H1 (cell line): Measurements from ENCODE around the gene NOL4L. TPM values are rescaled to one million over a fixed set of nuclear protein-coding genes. Genes with fewer than 3 reads are reported as not detected.

Source experiments
- CBX8 ChIP-seq: fragments of 300-800, 300-1000 bp; sonication (generic); IDR thresholded peaks from 2 replicates; pipeline ENCODE4 v1.7.1; 2016; ENCODE audit warnings: low read depth, low read length, borderline replicate concordance
- CHD7 ChIP-seq: fragments of 300-600 bp; sonication (generic); IDR thresholded peaks from 2 replicates; pipeline ENCODE4 v1.7.1; 2012; ENCODE audit warnings: low read length, moderate library complexity, mild to moderate bottlenecking, inconsistent platforms; ENCODE audit not compliant: insufficient replicate concordance
- CTCF ChIP-seq, 3 experiments: IDR thresholded peaks; 1 replicate in 2 of 3; 2 replicates in 1 of 3; pipeline versions ENCODE4 v1.5.1 to v1.6.1; 2011; ENCODE audit warnings: low read length in 3 of 3, mild to moderate bottlenecking in 3 of 3, inconsistent platforms in 2 of 3, low read depth in 1 of 3, moderate library complexity in 1 of 3; ENCODE audit not compliant: insufficient read depth in 1 of 3; ENCODE audit errors: control extremely low read depth in 1 of 3
- EGR1 ChIP-seq: IDR thresholded peaks from 2 replicates; pipeline ENCODE4 v1.6.1; 2011; ENCODE audit warnings: low read depth, low read length, borderline replicate concordance
- polyA plus RNA-seq, 7 experiments: library from polyadenylated mRNA; depleted of rRNA in 3 of 7; stranded (reverse) in 5 of 7; unstranded in 2 of 7; fragments of >200 nt in 5 of 7; fragments of 200-250 nt in 2 of 7; gene quantifications; 1 replicate in 5 of 7; 2 replicates in 1 of 7; 4 replicates in 1 of 7; pipeline versions ENCODE4 v1.2.1 to v1.2.3, GENCODE V29; 2011 to 2013; ENCODE audit warnings: missing spikeins in 2 of 7, mixed read lengths in 2 of 7
- total RNA-seq: library from RNA; stranded (reverse); fragmentation: NEBNext Ultra II Directional; extraction: Animal tissue kit (Norgen Biotek cat#: 25700); gene quantifications from 2 replicates; pipeline ENCODE4 v1.2.1, GENCODE V29; 2021

Gene NOL4L
- total and polyA plus RNA-seq, 2 of the 8 experiments (the other 6 are each of a cell fraction or from before 2014, with no cell fraction given), result 15.3 to 23.7 TPM

- TF ChIP-seq CHD7, result no peak
- no peak for TF ChIP-seq EGR1
- TF ChIP-seq CTCF (IDR thresholded peaks at IDR 0.05; ENCODE audit: control extremely low read depth in 1 of 3, insufficient read depth in 1 of 3, low read depth in 1 of 3, low read length in 3 of 3), result no peak
- no peak for TF ChIP-seq CBX8
Observed at GRCh38 chr20:32464401-32465091, 120.6 kb downstream of the NOL4L start (continued).
